ENCODE measurements around the gene EFHC2. TPM values are rescaled to one million over a fixed set of nuclear protein-coding genes. Genes with fewer than 3 reads are reported as not detected.

EFHC2 gene
- total and polyA plus RNA-seq, 10 of the 15 experiments (the other 5 are each of a cell fraction or from before 2014, with no cell fraction given), result 0.56 TPM; not detected in 9

DNA sequence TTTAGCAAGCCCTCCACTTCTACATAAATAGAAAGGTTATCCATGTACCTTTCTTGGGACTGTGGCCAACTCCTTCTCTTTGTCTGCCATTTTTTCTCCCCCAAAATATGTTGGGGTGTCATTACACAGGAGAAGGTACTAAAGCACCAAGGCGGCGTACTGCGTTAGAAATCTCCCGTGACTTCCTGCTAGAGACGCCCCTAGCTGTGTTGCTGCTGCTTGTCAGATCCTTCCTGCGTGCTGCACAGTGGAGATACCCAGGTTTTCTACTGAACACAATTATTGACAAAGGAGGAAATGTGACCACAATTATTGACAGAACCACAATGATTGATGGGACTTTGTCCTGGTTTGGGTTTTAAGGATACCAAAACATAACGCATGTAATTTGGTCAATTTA lies 97.7 kb downstream of the EFHC2 start:
- Histone ChIP-seq H3K4me2 (ENCODE audit: control insufficient read depth, insufficient read depth) (no peak overlapping the region), H3K27me3 (replicated peaks in 1 of 2; ENCODE audit: control insufficient read depth in 2 of 2, insufficient read depth in 2 of 2, low read length in 1 of 2) (peaks cover 0 to 3% of the 10 kb centered on the region in 2 experiments; a peak in 1 of 4 replicates), H3K9ac (ENCODE audit: control insufficient read depth, insufficient read depth, low read length) (no peak overlapping the region), H3K79me2 (ENCODE audit: control insufficient read depth, insufficient read depth, low read length) (no peaks in the 10 kb centered on the region), H3K4me1 (ENCODE audit: control insufficient read depth, insufficient read depth, low read length) (no peaks in the 10 kb centered on the region), H3K27ac (ENCODE audit: control insufficient read depth, insufficient read depth) (no peak overlapping the region), H3K4me3 (no peak overlapping the region), H3K9me3 (replicated peaks; ENCODE audit: control insufficient read depth, insufficient read depth, low read length) (no peaks in the 10 kb centered on the region), H4K20me1 (ENCODE audit: control insufficient read depth, insufficient read depth) (no peaks in the 10 kb centered on the region), H2AFZ (ENCODE audit: control insufficient read depth, low read depth, low read length) (no peak overlapping the region), H3K36me3 (ENCODE audit: control insufficient read depth in 2 of 2, insufficient read depth in 2 of 2, low read length in 1 of 2) (no peaks in the 10 kb centered on the region)
- POLR2A ChIA-PET, result no interaction called here
- RAD21 ChIA-PET (ENCODE audit: unreplicated experiment), result no interaction called here
- FAIRE-seq (no peak), DNase-seq (ENCODE audit: low read depth, low spot score) (no peak), ATAC-seq (no peak)
- intact Hi-C loops (cut with micrococcal nuclease; ENCODE audit: unreplicated experiment), result no loop called here
- BruUV-seq (replicated peaks), result no TSS peak
- TF ChIP-seq KDM1A (IDR thresholded peaks at IDR 0.05; ENCODE audit: borderline replicate concordance), result no peak
- TF ChIP-seq, protein P1, sequence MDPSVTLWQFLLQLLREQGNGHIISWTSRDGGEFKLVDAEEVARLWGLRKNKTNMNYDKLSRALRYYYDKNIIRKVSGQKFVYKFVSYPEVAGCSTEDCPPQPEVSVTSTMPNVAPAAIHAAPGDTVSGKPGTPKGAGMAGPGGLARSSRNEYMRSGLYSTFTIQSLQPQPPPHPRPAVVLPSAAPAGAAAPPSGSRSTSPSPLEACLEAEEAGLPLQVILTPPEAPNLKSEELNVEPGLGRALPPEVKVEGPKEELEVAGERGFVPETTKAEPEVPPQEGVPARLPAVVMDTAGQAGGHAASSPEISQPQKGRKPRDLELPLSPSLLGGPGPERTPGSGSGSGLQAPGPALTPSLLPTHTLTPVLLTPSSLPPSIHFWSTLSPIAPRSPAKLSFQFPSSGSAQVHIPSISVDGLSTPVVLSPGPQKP (IDR thresholded peaks at IDR 0.05; ENCODE audit: low read depth, low read length), result no peak
- no peak for TF ChIP-seq DPF2 (IDR thresholded peaks at IDR 0.05)
- TF ChIP-seq, protein P2, sequence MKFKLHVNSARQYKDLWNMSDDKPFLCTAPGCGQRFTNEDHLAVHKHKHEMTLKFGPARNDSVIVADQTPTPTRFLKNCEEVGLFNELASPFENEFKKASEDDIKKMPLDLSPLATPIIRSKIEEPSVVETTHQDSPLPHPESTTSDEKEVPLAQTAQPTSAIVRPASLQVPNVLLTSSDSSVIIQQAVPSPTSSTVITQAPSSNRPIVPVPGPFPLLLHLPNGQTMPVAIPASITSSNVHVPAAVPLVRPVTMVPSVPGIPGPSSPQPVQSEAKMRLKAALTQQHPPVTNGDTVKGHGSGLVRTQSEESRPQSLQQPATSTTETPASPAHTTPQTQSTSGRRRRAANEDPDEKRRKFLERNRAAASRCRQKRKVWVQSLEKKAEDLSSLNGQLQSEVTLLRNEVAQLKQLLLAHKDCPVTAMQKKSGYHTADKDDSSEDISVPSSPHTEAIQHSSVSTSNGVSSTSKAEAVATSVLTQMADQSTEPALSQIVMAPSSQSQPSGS (IDR thresholded peaks at IDR 0.05; ENCODE audit: low read length), result no peak
- in situ Hi-C loops (cut with MboI), result no loop called here
- 34% methylated on average over 7 of the region's 7 CpGs for WGBS (ENCODE audit: insufficient coverage, insufficient replicate concordance, low lambda C conversion rate, missing lambda C conversion rate)
- SMC1A ChIA-PET (ENCODE audit: uncharacterized antibody, unreplicated experiment), result interaction anchor here (0.6 to 3.1 kb wide), 2 partner anchors 287 to 343 kb away, joined by 3 to 24 read pairs; no protein-coding TSS in a partner anchor
- CTCF ChIA-PET, result interaction anchor here (2.7 kb wide), 1 partner anchor 410 kb away, joined by 22 read pairs; no protein-coding TSS in a partner anchor

Measured in GM12878 (cell line).